GM23338 (cell line): Measurements from ENCODE around the gene TCEA2. TPM values are rescaled to one million over a fixed set of nuclear protein-coding genes. Genes with fewer than 3 reads are reported as not detected.

Source experiments
- ATAC-seq: fragments of 200-7000 bp; cut with Tn5 transposase; 3 replicates; pipeline ENCODE4 v1.9.1; 2020
- DNase-seq: peaks from one replicate; pipeline ENCODE4 v3.0.0-alpha.2; 2015; ENCODE audit warnings: low spot score
- H2AFZ ChIP-seq: fragments of 200-600 bp; sonication (generic); 2 replicates; pipeline ENCODE4 v1.8.0; 2016; ENCODE audit warnings: antibody characterized with exemption, mild to moderate bottlenecking, moderate library complexity
- H3F3A ChIP-seq: fragments of 200-600 bp; sonication (generic); replicated peaks from 2 replicates; pipeline ENCODE4 v1.8.0; 2017; ENCODE audit warnings: antibody characterized with exemption, mixed run types, low read depth
- H3K27ac ChIP-seq: fragments of 200-600 bp; sonication (generic); 2 replicates; pipeline ENCODE4 v1.6.1; 2016; ENCODE audit warnings: low read depth
- H3K27me3 ChIP-seq: fragments of 200-600 bp; sonication (generic); 2 replicates; pipeline ENCODE4 v1.8.0; 2016; ENCODE audit warnings: mild to moderate bottlenecking, mixed run types, moderate library complexity; ENCODE audit not compliant: insufficient read depth
- H3K36me3 ChIP-seq: fragments of 200-600 bp; sonication (generic); 2 replicates; pipeline ENCODE4 v1.8.0; 2016; ENCODE audit warnings: mild to moderate bottlenecking; ENCODE audit not compliant: insufficient read depth
- H3K4me1 ChIP-seq: fragments of 200-600 bp; sonication (generic); 2 replicates; pipeline ENCODE4 v1.8.0; 2016; ENCODE audit warnings: mild to moderate bottlenecking, moderate library complexity; ENCODE audit not compliant: insufficient read depth
- H3K4me2 ChIP-seq: fragments of 200-600 bp; sonication (generic); 2 replicates; pipeline ENCODE4 v1.7.1; 2017; ENCODE audit warnings: mixed run types
- H3K4me3 ChIP-seq: fragments of 200-600 bp; sonication (generic); 2 replicates; pipeline ENCODE4 v1.6.1; 2016; ENCODE audit warnings: mixed run types
- H3K79me2 ChIP-seq: fragments of 200-600 bp; sonication (generic); replicated peaks from 2 replicates; pipeline ENCODE4 v1.8.0; 2017; ENCODE audit warnings: mild to moderate bottlenecking; ENCODE audit not compliant: insufficient read depth
- H3K9me2 ChIP-seq: fragments of 200-600 bp; sonication (generic); 2 replicates; pipeline ENCODE4 v1.8.0; 2017; ENCODE audit not compliant: insufficient read depth
- H4K20me1 ChIP-seq: fragments of 200-600 bp; sonication (generic); replicated peaks from 2 replicates; pipeline ENCODE4 v1.8.0; 2017; ENCODE audit warnings: mild to moderate bottlenecking; ENCODE audit not compliant: insufficient read depth
- H3K27ac Mint-ChIP-seq: 2 replicates; pipeline ENCODE4 v1.8.0; 2020; ENCODE audit warnings: inconsistent platforms, mild to moderate bottlenecking, moderate library complexity, mixed read lengths
- H3K27me3 Mint-ChIP-seq: 3 replicates; pipeline ENCODE4 v1.8.0; 2022; ENCODE audit warnings: low read depth, mild to moderate bottlenecking, moderate library complexity, mixed read lengths, inconsistent platforms; ENCODE audit not compliant: insufficient read depth, poor library complexity
- H3K36me3 Mint-ChIP-seq: 3 replicates; pipeline ENCODE4 v1.8.0; 2021; ENCODE audit warnings: low read depth, mild to moderate bottlenecking, inconsistent platforms, moderate library complexity, mixed read lengths
- H3K4me1 Mint-ChIP-seq: 3 replicates; pipeline ENCODE4 v1.8.0; 2020; ENCODE audit warnings: mild to moderate bottlenecking, inconsistent platforms, mixed read lengths
- H3K4me3 Mint-ChIP-seq: 3 replicates; pipeline ENCODE4 v1.8.0; 2021; ENCODE audit warnings: moderate library complexity, mild to moderate bottlenecking, inconsistent platforms, mixed read lengths
- H3K9me3 Mint-ChIP-seq: 3 replicates; pipeline ENCODE4 v1.8.0; 2020; ENCODE audit warnings: moderate library complexity, mild to moderate bottlenecking, inconsistent platforms, mixed read lengths
- CREB1 ChIP-seq: fragments of 250-450 bp; sonication (Bioruptor Pico); IDR thresholded peaks from 2 replicates; pipeline ENCODE4 v1.5.0; 2020; ENCODE audit warnings: low read depth, mild to moderate bottlenecking, moderate library complexity
- CTCF ChIP-seq, 2 experiments: fragments of 200-600 bp in 1 of 2; sonication (generic) in 1 of 2; conservative IDR thresholded peaks; 2 replicates each; pipeline versions ENCODE4 v1.5.1 to v1.6.1; 2016 to 2017; ENCODE audit warnings: antibody characterized with exemption in 2 of 2, low read depth in 2 of 2, mild to moderate bottlenecking in 2 of 2, moderate library complexity in 1 of 2
- EZH2 ChIP-seq: fragments of 200-600 bp; sonication (generic); IDR thresholded peaks from one replicate; pipeline ENCODE4 v1.8.0; 2017; ENCODE audit warnings: antibody characterized with exemption, mild to moderate bottlenecking, low read depth; ENCODE audit not compliant: unreplicated experiment
- EZH2phosphoT487 ChIP-seq: fragments of 200-600 bp; sonication (generic); IDR thresholded peaks from one replicate; pipeline ENCODE4 v1.8.1; 2018; ENCODE audit warnings: antibody characterized with exemption; ENCODE audit not compliant: unreplicated experiment
- JUNB ChIP-seq: IDR thresholded peaks from one replicate; pipeline ENCODE4 v1.6.1; 2016; ENCODE audit warnings: antibody characterized with exemption; ENCODE audit not compliant: unreplicated experiment
- POLR2AphosphoS5 ChIP-seq: IDR thresholded peaks from 2 replicates; pipeline ENCODE4 v1.6.1; 2016; ENCODE audit warnings: antibody characterized with exemption, low read depth
- REST ChIP-seq: IDR thresholded peaks from one replicate; pipeline ENCODE4 v1.6.1; 2018; ENCODE audit warnings: antibody characterized with exemption; ENCODE audit not compliant: unreplicated experiment
- STAT1 ChIP-seq: IDR thresholded peaks from one replicate; pipeline ENCODE4 v1.6.1; 2016; ENCODE audit warnings: antibody characterized with exemption; ENCODE audit not compliant: unreplicated experiment
- ZNF114 ChIP-seq: fragments of 250-450 bp; sonication (Bioruptor Pico); IDR thresholded peaks from 2 replicates; pipeline ENCODE4 v1.5.0; 2020; ENCODE audit warnings: mild to moderate bottlenecking, moderate library complexity
- polyA plus RNA-seq: library from polyadenylated mRNA; unstranded; fragments of >200 nt; fragmentation: Nextera tagmentation; extraction: Ambion mirVana; gene quantifications from 2 replicates; pipeline ENCODE4 v1.2.1, GENCODE V29; 2016
- total RNA-seq: library from RNA; depleted of rRNA; stranded (reverse); fragments of >200 nt; shearing (Covaris generic); gene quantifications from 2 replicates; pipeline ENCODE4 v1.2.3, GENCODE V29; 2014

Gene TCEA2
- total and polyA plus RNA-seq, 2 experiments from 2014 or later: 21.0 to 54.4 TPM

GRCh38 chr20:64057628-64058498 is 5.1 kb upstream of the TCEA2 start:
- Histone ChIP-seq H3F3A (peaks cover 6% of the 10 kb centered on the region; the same call in 1 of the 2 replicates), H3K4me1 (peaks cover 12% of the 10 kb centered on the region; the same call in 1 of the 2 replicates), H3K27ac (no peak overlapping the region), H3K4me3 (peak overlapping the region; percentile 35; the same call in 1 of the 2 replicates), H3K9me2 (no peaks in the 10 kb centered on the region), H4K20me1 (no peaks in the 10 kb centered on the region), H3K27me3 (no peaks in the 10 kb centered on the region), H3K4me2 (peak overlapping the region; percentile 70), H3K79me2 (no peaks in the 10 kb centered on the region), H3K36me3 (no peaks in the 10 kb centered on the region), H2AFZ (peak overlapping the region; percentile 90)
- no peaks in the 10 kb centered on the region for H3K9me3 Mint-ChIP-seq
- TF ChIP-seq EZH2 (no peak), CTCF (conservative IDR thresholded peaks at IDR 0.05; ENCODE audit: low read depth in 2 of 2) (peak; percentile 80 to 96)
- H3K4me1 Mint-ChIP-seq: peaks cover 39% of the 10 kb centered on the region
- ATAC-seq (peak; percentile 78), DNase-seq (peak; percentile 92)
- peaks cover 16% of the 10 kb centered on the region for H3K27me3 Mint-ChIP-seq
- no peak overlapping the region for H3K4me3 Mint-ChIP-seq
- no peak overlapping the region for H3K27ac Mint-ChIP-seq
- no peaks in the 10 kb centered on the region for H3K36me3 Mint-ChIP-seq

- H3K27ac ChIP-seq: no peak overlapping the region
- Mint-ChIP-seq H3K9me3 (no peaks in the 10 kb centered on the region), H3K4me1 (peaks cover 35% of the 10 kb centered on the region), H3K27ac (no peak overlapping the region), H3K36me3 (no peaks in the 10 kb centered on the region), H3K4me3 (no peak overlapping the region), H3K27me3 (peaks cover 10% of the 10 kb centered on the region)
- H3K4me2 ChIP-seq: no peak overlapping the region
- H3K9me2 ChIP-seq: no peaks in the 10 kb centered on the region
- no peak for ATAC-seq
- H4K20me1 ChIP-seq: no peaks in the 10 kb centered on the region
- no peaks in the 10 kb centered on the region for H3K36me3 ChIP-seq
- H3K79me2 ChIP-seq: no peaks in the 10 kb centered on the region
- peaks cover 12% of the 10 kb centered on the region; the same call in 1 of the 2 replicates for H3K4me1 ChIP-seq
- no peak for DNase-seq
- peaks cover 6% of the 10 kb centered on the region; the same call in 1 of the 2 replicates for H3F3A ChIP-seq
- no peak overlapping the region for H2AFZ ChIP-seq
- TF ChIP-seq ZNF114 (CRISPR knock-in tag) (no peak), EZH2phosphoT487 (no peak), EZH2 (no peak), POLR2AphosphoS5 (no peak), STAT1 (no peak)
- no peak overlapping the region for H3K4me3 ChIP-seq
- H3K27me3 ChIP-seq: no peaks in the 10 kb centered on the region
Measured at GRCh38 chr20:64058536-64058935, 4.5 kb upstream of the TCEA2 start.

DNA sequence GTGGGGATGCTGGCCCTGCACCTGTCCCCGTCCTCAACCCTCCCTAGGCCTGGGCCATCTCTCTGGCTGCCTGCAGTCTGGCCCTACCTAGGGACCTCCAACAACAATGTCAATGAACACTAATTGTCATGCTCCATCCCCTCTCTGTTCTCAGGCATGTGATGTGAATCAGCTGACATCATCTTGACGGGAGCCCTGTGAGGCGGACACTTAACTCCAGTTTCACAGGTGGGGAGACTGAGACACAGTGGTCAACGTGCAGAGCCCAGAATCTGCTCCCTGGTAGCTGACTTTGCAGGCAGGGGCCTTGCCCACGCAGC is 762 bp upstream of the TCEA2 start:
- peaks cover 41% of the 10 kb centered on the region for H3K4me1 Mint-ChIP-seq
- no peaks in the 10 kb centered on the region for H3K79me2 ChIP-seq
- no peaks in the 10 kb centered on the region for H4K20me1 ChIP-seq
- no peaks in the 10 kb centered on the region for H3K27me3 ChIP-seq
- no peaks in the 10 kb centered on the region for H3K9me2 ChIP-seq
- no peak overlapping the region for H3K27ac ChIP-seq
- TF ChIP-seq JUNB: no peak
- TF ChIP-seq CREB1 (CRISPR knock-in tag): no peak
- TF ChIP-seq REST: no peak
- TF ChIP-seq STAT1: no peak
- no peaks in the 10 kb centered on the region for H3K36me3 ChIP-seq
- peaks cover 6% of the 10 kb centered on the region; the same call in 1 of the 2 replicates for H3F3A ChIP-seq
- peak overlapping the region; percentile 90 for H3K4me2 ChIP-seq
- peak overlapping the region; percentile 97; the same call in 1 of the 2 replicates for H2AFZ ChIP-seq
- peak overlapping the region; percentile 82 for H3K4me3 Mint-ChIP-seq
- peaks cover 14% of the 10 kb centered on the region for H3K27me3 Mint-ChIP-seq
- no peak for ATAC-seq
- H3K9me3 Mint-ChIP-seq: no peaks in the 10 kb centered on the region
- H3K4me1 ChIP-seq: peaks cover 17% of the 10 kb centered on the region; the same call in 1 of the 2 replicates
- DNase-seq: no peak
- H3K27ac Mint-ChIP-seq: no peak overlapping the region
- H3K4me3 ChIP-seq: peak overlapping the region; percentile 85
- H3K36me3 Mint-ChIP-seq: no peaks in the 10 kb centered on the region
